ENCODE results near the gene TMEM252.

Gene TMEM252

DNA sequence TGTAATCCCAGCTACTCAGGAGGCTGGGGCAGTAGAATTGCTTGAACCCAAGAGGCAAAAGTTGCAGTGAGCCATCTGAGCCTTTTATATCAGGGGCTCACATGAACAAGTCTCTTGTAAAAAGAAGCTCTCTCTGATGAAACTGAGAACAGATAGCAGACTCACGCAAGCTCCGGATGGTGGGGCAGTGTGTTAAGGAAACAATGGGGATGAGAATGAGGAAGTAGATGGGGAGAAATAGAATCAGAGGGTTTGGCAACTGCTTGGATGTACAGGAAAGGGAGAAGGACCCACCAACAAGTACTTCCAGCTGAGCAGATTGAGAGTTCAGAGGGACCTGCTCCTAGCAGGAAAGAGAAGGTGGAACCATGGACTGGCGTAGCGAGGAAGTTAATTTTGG lies 18.6 kb downstream of the TMEM252 start:
- DNase-seq (ENCODE audit: extremely low spot score): no peak
- CTCF ChIA-PET: no interaction called here

DNA sequence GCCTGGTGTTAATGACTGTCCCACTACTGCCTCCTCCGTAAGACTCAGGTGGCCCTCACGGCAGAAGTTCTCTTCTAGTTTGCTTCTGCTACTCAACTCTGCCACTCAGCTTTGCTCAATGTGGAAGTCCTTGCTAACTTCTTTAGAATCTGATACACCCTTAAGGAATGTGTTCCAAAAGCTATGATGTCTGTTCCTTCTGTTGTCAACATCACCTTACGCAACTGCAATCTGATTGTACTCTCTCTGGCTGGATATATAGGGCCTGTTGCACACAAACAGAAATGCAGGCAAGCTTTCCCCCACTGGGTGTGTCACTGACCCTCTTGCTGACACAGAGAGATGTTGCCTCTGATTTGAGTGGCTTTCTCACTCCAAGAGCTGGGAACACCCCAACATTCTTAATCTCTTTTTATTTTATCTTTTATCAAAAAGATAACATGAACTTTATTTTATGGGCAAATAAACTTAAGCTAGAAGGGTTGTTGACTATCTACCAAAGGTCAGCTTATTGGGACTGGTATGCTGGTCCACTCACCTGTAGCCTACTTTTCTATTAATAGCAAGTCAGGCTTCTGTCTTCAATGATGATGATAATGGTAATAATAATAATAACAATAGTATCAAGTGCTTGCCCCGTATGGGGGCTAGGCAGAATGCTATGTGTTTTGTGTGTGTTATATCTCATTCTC lies 25.2 kb downstream of the TMEM252 start:
- no peak for TF ChIP-seq SP1 (IDR thresholded peaks at IDR 0.05)
- POLR2A ChIA-PET: no interaction called here
- CTCF ChIA-PET: no interaction called here
- no peak for DNase-seq (ENCODE audit: extremely low spot score)

More for the DNA sequence above, 18.6 kb downstream of the TMEM252 start:
- no peak for TF ChIP-seq FOXM1 (IDR thresholded peaks at IDR 0.05; ENCODE audit: borderline replicate concordance)
- no peak for TF ChIP-seq SUZ12 (IDR thresholded peaks at IDR 0.05)
- no peak for TF ChIP-seq FOXA1 (IDR thresholded peaks at IDR 0.05)
- TF ChIP-seq TARDBP (IDR thresholded peaks at IDR 0.05): no peak
- no peak for TF ChIP-seq L3MBTL2 (conservative IDR thresholded peaks at IDR 0.05)
- TF ChIP-seq BHLHE40 (IDR thresholded peaks at IDR 0.05; ENCODE audit: borderline replicate concordance): no peak
- TF ChIP-seq ELF4 (IDR thresholded peaks at IDR 0.05): no peak
- no peak for TF ChIP-seq HDGF (IDR thresholded peaks at IDR 0.05; ENCODE audit: borderline replicate concordance)
- no peak for TF ChIP-seq LEF1 (IDR thresholded peaks at IDR 0.05; ENCODE audit: borderline replicate concordance)
- no peak for TF ChIP-seq FOXK2 (IDR thresholded peaks at IDR 0.05)
- no peak for TF ChIP-seq NFRKB (IDR thresholded peaks at IDR 0.05)
- no peak for TF ChIP-seq CTBP1 (IDR thresholded peaks at IDR 0.05; ENCODE audit: borderline replicate concordance)
- no peak for TF ChIP-seq SP1 (IDR thresholded peaks at IDR 0.05)
- TF ChIP-seq ZNF384 (IDR thresholded peaks at IDR 0.05): no peak
- TF ChIP-seq, protein P1, sequence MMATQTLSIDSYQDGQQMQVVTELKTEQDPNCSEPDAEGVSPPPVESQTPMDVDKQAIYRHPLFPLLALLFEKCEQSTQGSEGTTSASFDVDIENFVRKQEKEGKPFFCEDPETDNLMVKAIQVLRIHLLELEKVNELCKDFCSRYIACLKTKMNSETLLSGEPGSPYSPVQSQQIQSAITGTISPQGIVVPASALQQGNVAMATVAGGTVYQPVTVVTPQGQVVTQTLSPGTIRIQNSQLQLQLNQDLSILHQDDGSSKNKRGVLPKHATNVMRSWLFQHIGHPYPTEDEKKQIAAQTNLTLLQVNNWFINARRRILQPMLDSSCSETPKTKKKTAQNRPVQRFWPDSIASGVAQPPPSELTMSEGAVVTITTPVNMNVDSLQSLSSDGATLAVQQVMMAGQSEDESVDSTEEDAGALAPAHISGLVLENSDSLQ (IDR thresholded peaks at IDR 0.05): no peak
- no peak for TF ChIP-seq ARNT (IDR thresholded peaks at IDR 0.05)
- POLR2A ChIA-PET: no interaction called here

DNA sequence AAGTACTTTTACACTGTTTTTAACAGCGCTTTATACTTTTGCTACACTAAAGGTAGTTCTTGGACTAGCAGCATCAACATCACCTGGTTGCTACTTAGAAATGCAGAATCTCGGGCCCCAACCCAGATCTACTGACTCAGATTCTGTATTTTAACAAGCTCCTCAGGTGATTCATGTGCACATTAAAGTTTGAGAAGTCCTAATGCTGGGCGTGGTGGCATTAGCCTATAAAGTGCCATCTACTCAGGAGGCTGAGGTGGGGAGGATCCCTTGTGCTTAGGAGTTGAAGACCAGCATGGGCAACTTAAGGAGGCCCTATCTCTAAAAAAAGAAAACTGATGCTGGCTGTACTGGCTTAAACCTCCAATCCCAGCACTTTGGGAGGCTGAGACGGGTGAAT lies 26.7 kb downstream of the TMEM252 start:
- no peak for TF ChIP-seq FOXK2 (IDR thresholded peaks at IDR 0.05)
- no peak for TF ChIP-seq LEF1 (IDR thresholded peaks at IDR 0.05; ENCODE audit: borderline replicate concordance)
- TF ChIP-seq BHLHE40 (IDR thresholded peaks at IDR 0.05; ENCODE audit: borderline replicate concordance): no peak
- no peak for DNase-seq (ENCODE audit: extremely low spot score)
- POLR2A ChIA-PET: no interaction called here
- CTCF ChIA-PET: no interaction called here

DNA sequence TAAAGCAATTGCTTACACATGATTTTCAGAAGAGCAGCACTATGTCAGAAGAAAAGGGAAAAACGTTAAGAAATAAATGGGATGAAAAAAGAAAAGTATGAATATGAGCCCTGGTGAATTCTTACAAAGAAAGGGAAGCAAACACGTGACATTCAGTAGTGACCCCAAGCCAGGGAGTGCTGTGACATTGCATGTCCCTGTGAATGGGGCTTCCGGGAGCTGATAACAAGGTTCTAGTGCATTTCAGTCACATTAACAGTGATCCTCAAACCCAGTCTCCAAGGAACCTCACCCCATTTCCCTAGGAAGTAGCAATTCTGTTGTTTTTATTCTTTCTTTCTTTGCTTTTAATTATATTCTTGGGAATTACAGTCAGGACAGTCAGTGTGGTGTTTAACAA lies 27.3 kb downstream of the TMEM252 start:
- no peak for DNase-seq (ENCODE audit: extremely low spot score)
- ChIA-PET CTCF (interaction anchor here (0.7 kb wide), 1 partner anchor 20 kb away, joined by 4 read pairs; no protein-coding TSS in a partner anchor), POLR2A (no interaction called here)
- no peak for TF ChIP-seq L3MBTL2 (conservative IDR thresholded peaks at IDR 0.05)
- no peak for TF ChIP-seq FOXK2 (IDR thresholded peaks at IDR 0.05)
- TF ChIP-seq CTBP1 (IDR thresholded peaks at IDR 0.05; ENCODE audit: borderline replicate concordance): no peak
- TF ChIP-seq ZNF384 (IDR thresholded peaks at IDR 0.05): no peak
- TF ChIP-seq SUZ12 (IDR thresholded peaks at IDR 0.05): no peak
- TF ChIP-seq HDGF (IDR thresholded peaks at IDR 0.05; ENCODE audit: borderline replicate concordance): no peak
- no peak for TF ChIP-seq TARDBP (IDR thresholded peaks at IDR 0.05)
- no peak for TF ChIP-seq FOXA1 (IDR thresholded peaks at IDR 0.05)
- no peak for TF ChIP-seq BHLHE40 (IDR thresholded peaks at IDR 0.05; ENCODE audit: borderline replicate concordance)
- TF ChIP-seq, protein P1 (IDR thresholded peaks at IDR 0.05): no peak
- no peak for TF ChIP-seq FOXM1 (IDR thresholded peaks at IDR 0.05; ENCODE audit: borderline replicate concordance)
- TF ChIP-seq NFRKB (IDR thresholded peaks at IDR 0.05): no peak
- no peak for TF ChIP-seq ARNT (IDR thresholded peaks at IDR 0.05)
- no peak for TF ChIP-seq SP1 (IDR thresholded peaks at IDR 0.05)

DNA sequence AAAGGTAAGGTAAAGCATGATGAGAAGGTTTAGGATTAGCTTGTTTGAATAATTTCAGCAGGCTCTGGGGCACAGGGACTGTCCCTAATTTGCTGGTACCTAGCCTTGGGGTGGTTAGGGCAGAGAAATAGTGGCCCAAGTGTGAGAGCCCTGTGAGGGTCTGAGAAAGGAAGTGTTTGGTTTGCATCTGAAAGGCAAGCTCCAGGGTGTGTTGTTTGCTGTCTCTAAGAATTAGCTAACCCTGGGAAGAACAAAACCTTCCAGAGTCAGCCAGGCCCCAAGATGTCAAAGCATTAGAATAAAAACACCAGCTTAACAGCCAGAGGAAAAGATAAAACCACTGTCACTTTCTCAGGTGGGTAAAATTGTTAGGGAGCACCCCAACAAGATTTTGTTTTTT lies 31.0 kb downstream of the TMEM252 start:
- ChIA-PET POLR2A (no interaction called here), CTCF (no interaction called here)
- no peak for DNase-seq (ENCODE audit: extremely low spot score)
- TF ChIP-seq FOXA1 (IDR thresholded peaks at IDR 0.05) (no peak), BHLHE40 (IDR thresholded peaks at IDR 0.05; ENCODE audit: borderline replicate concordance) (no peak), CTBP1 (IDR thresholded peaks at IDR 0.05; ENCODE audit: borderline replicate concordance) (no peak), NFRKB (IDR thresholded peaks at IDR 0.05) (no peak), L3MBTL2 (conservative IDR thresholded peaks at IDR 0.05) (no peak), FOXM1 (IDR thresholded peaks at IDR 0.05; ENCODE audit: borderline replicate concordance) (no peak), LEF1 (IDR thresholded peaks at IDR 0.05; ENCODE audit: borderline replicate concordance) (no peak), ELF4 (IDR thresholded peaks at IDR 0.05) (no peak), SUZ12 (IDR thresholded peaks at IDR 0.05) (no peak), TARDBP (IDR thresholded peaks at IDR 0.05) (no peak), SP1 (IDR thresholded peaks at IDR 0.05) (no peak), ARNT (IDR thresholded peaks at IDR 0.05) (no peak), ZNF384 (IDR thresholded peaks at IDR 0.05) (no peak)

DNA sequence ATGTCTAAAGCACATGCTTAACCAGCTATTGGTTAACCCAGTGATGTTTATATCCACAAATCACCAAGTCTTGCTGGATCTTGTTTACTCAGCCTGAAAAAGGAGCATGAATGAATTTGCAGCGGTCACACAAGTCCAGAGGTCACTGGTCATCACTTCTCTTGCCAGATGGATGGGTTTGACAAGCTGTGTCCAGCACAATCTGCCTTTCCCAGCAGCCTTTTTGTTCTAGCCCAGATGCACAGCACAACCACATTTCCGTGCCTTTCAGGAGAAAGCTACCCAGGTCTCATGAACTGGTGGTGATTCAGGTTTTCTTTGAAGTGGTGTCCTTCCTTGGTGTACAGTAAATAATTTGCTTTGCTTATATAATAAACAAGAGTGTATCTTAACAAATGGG lies 32.1 kb downstream of the TMEM252 start:
- no peak for DNase-seq (ENCODE audit: extremely low spot score)
- ChIA-PET CTCF (no interaction called here), POLR2A (no interaction called here)
- TF ChIP-seq, protein P1 (IDR thresholded peaks at IDR 0.05): no peak
- TF ChIP-seq CTBP1 (IDR thresholded peaks at IDR 0.05; ENCODE audit: borderline replicate concordance) (no peak), ARNT (IDR thresholded peaks at IDR 0.05) (no peak), SP1 (IDR thresholded peaks at IDR 0.05) (no peak), BHLHE40 (IDR thresholded peaks at IDR 0.05; ENCODE audit: borderline replicate concordance) (no peak), LEF1 (IDR thresholded peaks at IDR 0.05; ENCODE audit: borderline replicate concordance) (no peak), SUZ12 (IDR thresholded peaks at IDR 0.05) (no peak), NFRKB (IDR thresholded peaks at IDR 0.05) (no peak), FOXA1 (IDR thresholded peaks at IDR 0.05) (no peak), HDGF (IDR thresholded peaks at IDR 0.05; ENCODE audit: borderline replicate concordance) (no peak), FOXM1 (IDR thresholded peaks at IDR 0.05; ENCODE audit: borderline replicate concordance) (no peak), ZNF384 (IDR thresholded peaks at IDR 0.05) (no peak), TARDBP (IDR thresholded peaks at IDR 0.05) (no peak), ELF4 (IDR thresholded peaks at IDR 0.05) (no peak), L3MBTL2 (conservative IDR thresholded peaks at IDR 0.05) (no peak), FOXK2 (IDR thresholded peaks at IDR 0.05) (no peak)

Data from HEK293T (cell line).